Panc1 (cell line): ENCODE measurements around the gene BCHE. TPM values are rescaled to one million over a fixed set of nuclear protein-coding genes. Genes with fewer than 3 reads are reported as not detected.

Experiments
- ATAC-seq: fragments of 200-7000 bp; cut with Tn5 transposase; 2 replicates; pipeline ENCODE4 v1.9.1; 2020; ENCODE audit warnings: mild to moderate bottlenecking, moderate library complexity
- BruUV-seq: library from RNA; stranded (reverse); fragments of 400-500 nt; replicated peaks from 2 replicates; lab custom pipeline; 2021; lab: Mats Ljungman, UMichigan
- CTCF ChIA-PET: fragments of 300-600 bp; sonication (Branson Sonifier 250); formaldehyde crosslinking; loops from one replicate; lab custom pipeline; 2022; ENCODE audit warnings: antibody characterized with exemption; lab: Charles Lee
- POLR2A ChIA-PET: fragments of 300-600 bp; sonication (Branson Sonifier 250); formaldehyde crosslinking; loops from one replicate; lab custom pipeline; 2022; ENCODE audit warnings: antibody characterized with exemption; lab: Charles Lee
- DNase-seq: peaks from one replicate; pipeline ENCODE4 v3.0.0-alpha.2; 2010; ENCODE audit warnings: low read depth, low spot score
- H3K27ac ChIP-seq: 2 replicates; pipeline ENCODE4 v1.5.1; 2011; ENCODE audit warnings: mild to moderate bottlenecking, low read length, inconsistent platforms
- H3K27me3 ChIP-seq: fragments of 200-500 bp; sonication (Bioruptor generic); 2 replicates; pipeline ENCODE4 v1.6.0; 2014; ENCODE audit warnings: low read length, inconsistent platforms; ENCODE audit not compliant: control insufficient read depth, insufficient read depth
- H3K36me3 ChIP-seq: fragments of 200-500 bp; sonication (Bioruptor generic); 2 replicates; pipeline ENCODE4 v1.5.1; 2014; ENCODE audit warnings: inconsistent platforms, mild to moderate bottlenecking, low read length, moderate library complexity; ENCODE audit not compliant: control insufficient read depth, insufficient read depth
- H3K4me1 ChIP-seq: 2 replicates; pipeline ENCODE4 v1.5.1; 2011; ENCODE audit warnings: inconsistent platforms, mild to moderate bottlenecking, low read length, moderate library complexity; ENCODE audit not compliant: control insufficient read depth, insufficient read depth
- H3K4me3 ChIP-seq, 2 experiments: 2 replicates each; pipeline ENCODE4 v1.5.1; 2011 to 2012; ENCODE audit warnings: low read depth in 2 of 2, low read length in 2 of 2, mild to moderate bottlenecking in 2 of 2, inconsistent platforms in 1 of 2, moderate library complexity in 1 of 2
- H3K9me3 ChIP-seq: fragments of 200-500 bp; sonication (Bioruptor generic); 2 replicates; pipeline ENCODE4 v1.5.1; 2014; ENCODE audit warnings: low read depth, mild to moderate bottlenecking, inconsistent platforms, low read length, moderate library complexity; ENCODE audit not compliant: control insufficient read depth, insufficient read depth
- CTCF ChIP-seq: fragments of 450-650 bp; IDR thresholded peaks from 2 replicates; pipeline ENCODE4 v1.5.1; 2017; ENCODE audit warnings: mild to moderate bottlenecking
- POLR2AphosphoS5 ChIP-seq: IDR thresholded peaks from 2 replicates; pipeline ENCODE4 v1.6.1; 2012; ENCODE audit warnings: mild to moderate bottlenecking, low read depth, low read length, moderate library complexity
- REST ChIP-seq, 2 experiments: IDR thresholded peaks; 2 replicates each; pipeline ENCODE4 v1.6.1; 2011 to 2012; ENCODE audit warnings: low read depth in 2 of 2, control low read depth in 1 of 2, low read length in 1 of 2, mild to moderate bottlenecking in 1 of 2, moderate library complexity in 1 of 2; ENCODE audit not compliant: insufficient read depth in 1 of 2
- SIN3A ChIP-seq: IDR thresholded peaks from 2 replicates; pipeline ENCODE4 v1.6.1; 2012; ENCODE audit warnings: low read depth, mild to moderate bottlenecking, low read length, moderate library complexity, borderline replicate concordance; ENCODE audit not compliant: insufficient read depth
- TCF7L2 ChIP-seq: IDR thresholded peaks from 2 replicates; pipeline ENCODE4 v1.6.1; 2011; ENCODE audit warnings: mild to moderate bottlenecking, low read depth, low read length, inconsistent platforms
- in situ Hi-C: cut with HindIII; loops from 2 replicates; pipeline ENCODE4 v1.10.0; 2016; ENCODE audit warnings: low sequenced_read_pairs, low pct_unique_long_range_greater_than_20kb
- intact Hi-C: fragments of 100-400 bp; cut with micrococcal nuclease; formaldehyde crosslinking; loops from one replicate; pipeline ENCODE4 v1.10.0; 2022; ENCODE audit not compliant: unreplicated experiment
- total RNA-seq: library from RNA; stranded (reverse); gene quantifications from one replicate; pipeline ENCODE4 v1.2.1, GENCODE V29; 2021; ENCODE audit not compliant: unreplicated experiment

Gene BCHE
- total RNA-seq, 1 experiment from 2014 or later: 1.5 TPM

DNA sequence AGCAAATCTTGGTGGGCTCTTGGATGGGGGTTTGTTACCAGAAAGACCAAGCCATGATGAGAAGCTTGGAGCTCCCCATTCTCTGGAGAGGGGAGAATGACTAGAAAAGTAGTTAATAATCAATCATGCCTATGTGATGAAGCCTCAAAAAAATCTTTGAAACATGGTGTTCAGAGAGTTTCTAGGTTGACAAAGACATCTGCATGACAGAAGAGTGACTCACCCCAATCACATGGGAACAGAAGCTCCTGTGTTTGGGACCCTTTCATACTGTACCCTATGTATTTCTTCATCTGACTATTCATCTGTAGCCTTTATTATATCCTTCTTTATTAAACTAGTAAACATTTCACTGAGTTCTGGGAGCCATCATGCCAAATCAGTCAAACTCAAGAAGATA lies 87.4 kb downstream of the BCHE start:
- no peak for DNase-seq
- Histone ChIP-seq H3K27ac (no peak overlapping the region), H3K36me3 (no peaks in the 10 kb centered on the region), H3K27me3 (no peaks in the 10 kb centered on the region), H3K9me3 (no peaks in the 10 kb centered on the region), H3K4me3 (no peak overlapping the region), H3K4me1 (no peaks in the 10 kb centered on the region)
- no peak for ATAC-seq
- TF ChIP-seq POLR2AphosphoS5 (no peak), REST (IDR thresholded peaks at IDR 0.05; ENCODE audit: insufficient read depth in 1 of 2, low read depth in 2 of 2, low read length in 1 of 2) (no peak), SIN3A (no peak), CTCF (no peak), TCF7L2 (no peak)
- ChIA-PET CTCF (no interaction called here), POLR2A (no interaction called here)
- in situ Hi-C loops: no loop called here
- intact Hi-C loops: no loop called here
- no TSS peak for BruUV-seq

- TF ChIP-seq TCF7L2: no peak
- TF ChIP-seq REST (IDR thresholded peaks at IDR 0.05; ENCODE audit: insufficient read depth in 1 of 2, low read depth in 2 of 2, low read length in 1 of 2): no peak
- no peak for TF ChIP-seq POLR2AphosphoS5
- TF ChIP-seq CTCF: no peak
- TF ChIP-seq SIN3A: no peak
- intact Hi-C loops: no loop called here
- in situ Hi-C loops: no loop called here
Observed at GRCh38 chr3:165749241-165749640, 88.0 kb downstream of the BCHE start.

More at GRCh38 chr3:165749241-165749640, 88.0 kb downstream of the BCHE start:
- H3K27me3 ChIP-seq: no peaks in the 10 kb centered on the region
- no peak overlapping the region for H3K27ac ChIP-seq
- no peak for DNase-seq
- POLR2A ChIA-PET: no interaction called here
- no peaks in the 10 kb centered on the region for H3K4me1 ChIP-seq
- no TSS peak for BruUV-seq
- CTCF ChIA-PET: no interaction called here
- no peak overlapping the region for H3K4me3 ChIP-seq
- H3K36me3 ChIP-seq: no peaks in the 10 kb centered on the region
- H3K9me3 ChIP-seq: no peaks in the 10 kb centered on the region
- no peak for ATAC-seq
